Cardiac atrium fibroblast (primary cell): ENCODE results near the gene ZFC3H1. TPM values are rescaled to one million over a fixed set of nuclear protein-coding genes. Genes with fewer than 3 reads are reported as not detected.

ENCODE experiments used
- total RNA-seq: library from RNA; depleted of rRNA; stranded (reverse); fragments of >200 nt; gene quantifications from 2 replicates; pipeline ENCODE4 v1.2.3, GENCODE V29; 2015

ZFC3H1 gene, protein sequence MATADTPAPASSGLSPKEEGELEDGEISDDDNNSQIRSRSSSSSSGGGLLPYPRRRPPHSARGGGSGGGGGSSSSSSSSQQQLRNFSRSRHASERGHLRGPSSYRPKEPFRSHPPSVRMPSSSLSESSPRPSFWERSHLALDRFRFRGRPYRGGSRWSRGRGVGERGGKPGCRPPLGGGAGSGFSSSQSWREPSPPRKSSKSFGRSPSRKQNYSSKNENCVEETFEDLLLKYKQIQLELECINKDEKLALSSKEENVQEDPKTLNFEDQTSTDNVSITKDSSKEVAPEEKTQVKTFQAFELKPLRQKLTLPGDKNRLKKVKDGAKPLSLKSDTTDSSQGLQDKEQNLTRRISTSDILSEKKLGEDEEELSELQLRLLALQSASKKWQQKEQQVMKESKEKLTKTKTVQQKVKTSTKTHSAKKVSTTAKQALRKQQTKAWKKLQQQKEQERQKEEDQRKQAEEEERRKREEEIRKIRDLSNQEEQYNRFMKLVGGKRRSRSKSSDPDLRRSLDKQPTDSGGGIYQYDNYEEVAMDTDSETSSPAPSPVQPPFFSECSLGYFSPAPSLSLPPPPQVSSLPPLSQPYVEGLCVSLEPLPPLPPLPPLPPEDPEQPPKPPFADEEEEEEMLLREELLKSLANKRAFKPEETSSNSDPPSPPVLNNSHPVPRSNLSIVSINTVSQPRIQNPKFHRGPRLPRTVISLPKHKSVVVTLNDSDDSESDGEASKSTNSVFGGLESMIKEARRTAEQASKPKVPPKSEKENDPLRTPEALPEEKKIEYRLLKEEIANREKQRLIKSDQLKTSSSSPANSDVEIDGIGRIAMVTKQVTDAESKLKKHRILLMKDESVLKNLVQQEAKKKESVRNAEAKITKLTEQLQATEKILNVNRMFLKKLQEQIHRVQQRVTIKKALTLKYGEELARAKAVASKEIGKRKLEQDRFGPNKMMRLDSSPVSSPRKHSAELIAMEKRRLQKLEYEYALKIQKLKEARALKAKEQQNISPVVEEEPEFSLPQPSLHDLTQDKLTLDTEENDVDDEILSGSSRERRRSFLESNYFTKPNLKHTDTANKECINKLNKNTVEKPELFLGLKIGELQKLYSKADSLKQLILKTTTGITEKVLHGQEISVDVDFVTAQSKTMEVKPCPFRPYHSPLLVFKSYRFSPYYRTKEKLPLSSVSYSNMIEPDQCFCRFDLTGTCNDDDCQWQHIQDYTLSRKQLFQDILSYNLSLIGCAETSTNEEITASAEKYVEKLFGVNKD (N-terminal part only)
- total RNA-seq, result 11.7 and 15.4 TPM in 2 replicates

DNA sequence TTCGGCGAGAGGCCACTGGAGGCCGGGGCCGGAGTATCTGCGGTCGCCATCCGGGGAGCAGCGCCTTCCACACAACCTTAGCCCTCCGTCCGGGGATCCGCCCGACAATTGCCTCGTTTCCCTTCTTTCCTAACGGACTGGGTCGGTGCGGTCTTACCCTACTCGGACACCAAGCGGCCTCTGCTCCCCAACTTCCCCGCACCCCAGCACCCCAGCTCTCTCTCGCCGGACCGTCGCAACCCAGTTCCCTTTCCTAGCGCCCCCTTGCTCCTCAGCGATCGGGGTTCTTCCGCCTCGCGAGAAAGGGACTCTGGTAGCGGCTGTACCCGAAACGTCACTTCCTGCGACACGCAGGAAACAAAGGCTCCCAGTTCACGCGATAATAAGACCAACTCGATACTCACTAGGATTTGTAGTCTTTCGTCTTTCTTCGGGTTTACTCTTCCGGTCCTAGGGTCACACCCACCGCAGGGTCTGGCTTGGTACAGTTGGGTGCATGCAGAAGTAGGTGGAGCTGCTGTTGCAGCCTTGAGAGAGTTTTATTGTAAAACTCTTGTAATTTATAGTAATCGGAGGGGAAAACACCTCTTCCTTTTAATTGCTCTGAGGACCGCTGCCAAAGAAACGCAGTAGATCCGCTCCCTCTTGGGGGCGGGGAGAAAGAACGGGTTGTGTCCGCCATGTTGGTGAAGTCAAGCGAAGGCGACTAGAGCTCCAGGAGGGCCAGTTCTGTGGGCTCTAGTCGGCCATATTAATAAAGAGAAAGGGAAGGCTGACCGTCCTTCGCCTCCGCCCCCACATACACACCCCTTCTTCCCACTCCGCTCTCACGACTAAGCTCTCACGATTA, at the start of gene ZFC3H1, which contains the start of gene THAP2:
Gene ZFC3H1 (minus strand): TSS at position 288 of the 850 bp plus-strand sequence. CDS start 238 bp downstream, at position 50.
Gene THAP2 (plus strand): TSS at position 741 of the 850 bp plus-strand sequence. CDS start 209 bp downstream, outside the sequence.

GRCh38 chr12:71685914-71686657, 22.4 kb upstream of the ZFC3H1 start, which contains the start of gene TMEM19:
Gene TMEM19, plus strand, starts transcription at chr12:71686082. Its CDS starts 599 bp downstream, at chr12:71686681.

Other genes with a start within 250 kb of the ZFC3H1 start
- gene LGR5, start 224.1 kb downstream of the ZFC3H1 start, total RNA-seq, result under 0.01 and 0.16 TPM in 2 replicates
- 1.4 and 3.4 TPM in 2 replicates for gene THAP2, start 453 bp upstream of the ZFC3H1 start, total RNA-seq
- gene TMEM19, start 22.2 kb upstream of the ZFC3H1 start, total RNA-seq, result 16.8 and 19.3 TPM in 2 replicates
- 9.9 and 16.8 TPM in 2 replicates for gene RAB21, start 91.0 kb upstream of the ZFC3H1 start, total RNA-seq
- 15.7 and 19.3 TPM in 2 replicates for gene TBC1D15, start 175.9 kb upstream of the ZFC3H1 start, total RNA-seq